ENCODE data around the gene SVIL. TPM values are rescaled to one million over a fixed set of nuclear protein-coding genes. Genes with fewer than 3 reads are reported as not detected.
"Not testable (repeated sequence)": the region's sequence is repeated elsewhere in the genome, so short reads cannot be mapped to it uniquely, and the experiment has no call there.

The SVIL gene
- total and polyA plus RNA-seq, 2 donors (not counting 1 experiment from before 2014, with no cell fraction given): 0.74 to 0.88 TPM

GRCh38 chr10:29461042-29461441, 173.7 kb downstream of the SVIL start:
- no peaks in the 10 kb centered on the region for H3K27me3 ChIP-seq (replicated peaks in 1 of 4; ENCODE audit: control extremely low read depth in 1 of 4, control insufficient read depth in 3 of 4, insufficient read depth in 4 of 4, low read length in 3 of 4)
- no peak overlapping the region for H3K27ac ChIP-seq (ENCODE audit: low read length in 2 of 2)
- no peaks in the 10 kb centered on the region for H3K9me3 Mint-ChIP-seq (ENCODE audit: insufficient read depth)
- H4K20me1 ChIP-seq (ENCODE audit: control insufficient read depth, insufficient read depth, low read length, poor library complexity, severe bottlenecking): no peaks in the 10 kb centered on the region
- no peak overlapping the region for H3K4me3 ChIP-seq (ENCODE audit: control extremely low read depth in 1 of 5, extremely low read depth in 1 of 5, insufficient read depth in 1 of 5, low read depth in 2 of 5, low read length in 4 of 5)
- H3K4me2 ChIP-seq (replicated peaks; ENCODE audit: low read depth, low read length, poor library complexity, severe bottlenecking): no peak overlapping the region
- no peak overlapping the region for H2AFZ ChIP-seq (ENCODE audit: insufficient read depth, low read depth, low read length, poor library complexity, severe bottlenecking)
- ATAC-seq (ENCODE audit: low read depth) (no peak), DNase-seq (no peak)
- intact Hi-C loops (cut with micrococcal nuclease): no loop called here
- POLR2A ChIA-PET: no interaction called here
- no peaks in the 10 kb centered on the region for H3K4me1 ChIP-seq (ENCODE audit: control insufficient read depth in 2 of 2, insufficient read depth in 2 of 2, low read length in 2 of 2)
- no peaks in the 10 kb centered on the region for H3K4me1 Mint-ChIP-seq
- no peaks in the 10 kb centered on the region for H3K79me2 ChIP-seq (ENCODE audit: control insufficient read depth, insufficient read depth, low read length)
- peaks cover 2% of the 10 kb centered on the region in 2 experiments for H3K36me3 ChIP-seq (replicated peaks in 1 of 2; ENCODE audit: control extremely low read depth in 1 of 2, control insufficient read depth in 1 of 2, extremely low read depth in 1 of 2, insufficient read depth in 2 of 2, low read length in 1 of 2)
- peaks cover 0 to 17% (median 11%) of the 10 kb centered on the region in 3 donors for H3K9me3 ChIP-seq (ENCODE audit: control extremely low read depth in 1 of 3, control insufficient read depth in 2 of 3, insufficient read depth in 1 of 3, low read length in 2 of 3)
- H3K4me3 Mint-ChIP-seq: no peak overlapping the region
- H3K27me3 Mint-ChIP-seq: no peaks in the 10 kb centered on the region
- WGBS (ENCODE audit: insufficient coverage): 85% methylated on average over 5 of the region's 5 CpGs
- TF ChIP-seq EZH2 (IDR thresholded peaks at IDR 0.05; ENCODE audit: borderline replicate concordance, insufficient read depth, low read depth, low read length, poor library complexity, severe bottlenecking): no peak
- CTCF ChIA-PET: interaction anchor here (0.9 kb wide), 1 partner anchor 10 kb away, joined by 3 read pairs; no protein-coding TSS in a partner anchor
- no peak overlapping the region for H3K9ac ChIP-seq (ENCODE audit: low read length)
- H3K27ac Mint-ChIP-seq: no peak overlapping the region

DNA sequence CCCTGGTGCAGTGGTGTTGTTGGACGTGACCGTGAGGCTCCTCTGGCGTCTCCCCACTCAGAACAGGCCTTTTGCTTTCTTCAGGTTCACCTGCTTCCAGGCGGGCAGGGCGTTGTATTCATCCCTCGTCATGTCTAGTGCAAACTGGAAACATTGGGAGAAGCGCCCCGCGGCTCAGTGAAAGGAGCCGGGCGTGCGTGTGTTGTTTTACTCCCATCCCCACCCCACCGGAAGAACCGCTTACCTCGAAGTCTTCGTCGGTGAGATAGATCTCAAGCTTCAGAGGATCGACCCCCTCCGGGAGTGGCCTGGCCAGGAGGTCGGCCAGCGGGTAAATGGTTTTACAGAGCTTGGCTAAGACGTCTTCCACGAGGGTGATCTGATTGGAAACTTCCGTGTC, 176.6 kb downstream of the SVIL start:
- not testable (repeated sequence) for H3K27me3 Mint-ChIP-seq

More for the DNA sequence above, 176.6 kb downstream of the SVIL start:
- H3K27me3 ChIP-seq (replicated peaks in 1 of 4; ENCODE audit: control extremely low read depth in 1 of 4, control insufficient read depth in 3 of 4, insufficient read depth in 4 of 4, low read length in 3 of 4); H3K79me2 ChIP-seq (ENCODE audit: control insufficient read depth, insufficient read depth, low read length); H4K20me1 ChIP-seq (ENCODE audit: control insufficient read depth, insufficient read depth, low read length, poor library complexity, severe bottlenecking); H3K4me2 ChIP-seq (replicated peaks; ENCODE audit: low read depth, low read length, poor library complexity, severe bottlenecking); H3K9me3 Mint-ChIP-seq (ENCODE audit: insufficient read depth); H2AFZ ChIP-seq (ENCODE audit: insufficient read depth, low read depth, low read length, poor library complexity, severe bottlenecking); intact Hi-C loops (cut with micrococcal nuclease); H3K36me3 ChIP-seq (replicated peaks in 1 of 2; ENCODE audit: control extremely low read depth in 1 of 2, control insufficient read depth in 1 of 2, extremely low read depth in 1 of 2, insufficient read depth in 2 of 2, low read length in 1 of 2); DNase-seq; H3K27ac ChIP-seq (ENCODE audit: low read length in 2 of 2); H3K4me3 ChIP-seq (ENCODE audit: control extremely low read depth in 1 of 5, extremely low read depth in 1 of 5, insufficient read depth in 1 of 5, low read depth in 2 of 5, low read length in 4 of 5); POLR2A ChIA-PET; H3K4me1 ChIP-seq (ENCODE audit: control insufficient read depth in 2 of 2, insufficient read depth in 2 of 2, low read length in 2 of 2); H3K9ac ChIP-seq (ENCODE audit: low read length); H3K27ac Mint-ChIP-seq; H3K4me3 Mint-ChIP-seq; H3K4me1 Mint-ChIP-seq; ATAC-seq (ENCODE audit: low read depth): not testable (repeated sequence)
- peaks cover 0 to 17% (median 11%) of the 10 kb centered on the region in 3 donors for H3K9me3 ChIP-seq (ENCODE audit: control extremely low read depth in 1 of 3, control insufficient read depth in 2 of 3, insufficient read depth in 1 of 3, low read length in 2 of 3)
- WGBS (ENCODE audit: insufficient coverage): 87% methylated on average over 15 of the region's 24 CpGs
- CTCF ChIA-PET: interaction anchor here (1.2 kb wide), 1 partner anchor 9 kb away, joined by 3 read pairs; no protein-coding TSS in a partner anchor
